Kidney epithelial cell (primary cell): ENCODE data around the gene JPH3. TPM values are rescaled to one million over a fixed set of nuclear protein-coding genes. Genes with fewer than 3 reads are reported as not detected.

ENCODE experiments used
- DNase-seq: peaks from one replicate; pipeline ENCODE4 v3.0.0-alpha.2; 2010; ENCODE audit warnings: low read depth
- H3K27me3 ChIP-seq: 2 replicates; pipeline ENCODE4 v1.6.0; 2011; ENCODE audit warnings: low read length; ENCODE audit not compliant: control insufficient read depth, insufficient read depth
- H3K36me3 ChIP-seq: 2 replicates; pipeline ENCODE4 v1.5.1; 2011; ENCODE audit warnings: low read length; ENCODE audit not compliant: control insufficient read depth, insufficient read depth
- H3K4me3 ChIP-seq: 2 replicates; pipeline ENCODE4 v1.5.1; 2011; ENCODE audit warnings: low read depth, mild to moderate bottlenecking, control low read depth, low read length
- CTCF ChIP-seq: IDR thresholded peaks from 2 replicates; pipeline ENCODE4 v1.5.1; 2011; ENCODE audit warnings: mild to moderate bottlenecking, moderate library complexity, low read length, control low read depth, inconsistent platforms; ENCODE audit not compliant: insufficient read depth, poor library complexity, severe bottlenecking
- total RNA-seq: library from RNA; depleted of rRNA; stranded (reverse); fragments of >200 nt; gene quantifications from 2 replicates; pipeline ENCODE4 v1.2.3, GENCODE V29; 2015

Gene JPH3
- total RNA-seq, 1 donor from 2014 or later = 2.1 TPM

GRCh38 chr16:87731607-87732006, 129.3 kb downstream of the JPH3 start:
- Histone ChIP-seq H3K4me3 (no peak overlapping the region), H3K36me3 (peaks cover 2% of the 10 kb centered on the region), H3K27me3 (no peaks in the 10 kb centered on the region)
- TF ChIP-seq CTCF = no peak
- no peak for DNase-seq

- H3K36me3 ChIP-seq = peaks cover 2% of the 10 kb centered on the region
- H3K27me3 ChIP-seq = no peaks in the 10 kb centered on the region
- no peak overlapping the region for H3K4me3 ChIP-seq
- TF ChIP-seq CTCF = no peak
- no peak for DNase-seq
These were observed 130.9 kb downstream of the JPH3 start for GRCh38 chr16:87733190-87733589.

GRCh38 chr16:87734644-87735043, 132.3 kb downstream of the JPH3 start:
- no peak for DNase-seq
- Histone ChIP-seq H3K4me3 (no peak overlapping the region), H3K36me3 (peaks cover under 1% of the 10 kb centered on the region), H3K27me3 (no peaks in the 10 kb centered on the region)
- no peak for TF ChIP-seq CTCF

GRCh38 chr16:87735270-87736007, 133.1 kb downstream of the JPH3 start:
- Histone ChIP-seq H3K36me3 (no peaks in the 10 kb centered on the region), H3K27me3 (no peaks in the 10 kb centered on the region), H3K4me3 (no peak overlapping the region)
- no peak for DNase-seq
- no peak for TF ChIP-seq CTCF

GRCh38 chr16:87736008-87736382, 133.7 kb downstream of the JPH3 start:
- no peak overlapping the region for H3K4me3 ChIP-seq
- H3K36me3 ChIP-seq = no peaks in the 10 kb centered on the region

More at GRCh38 chr16:87736008-87736382, 133.7 kb downstream of the JPH3 start:
- no peaks in the 10 kb centered on the region for H3K27me3 ChIP-seq
- no peak for DNase-seq
- no peak for TF ChIP-seq CTCF
